ENCODE results near the gene KRTAP16-1. TPM values are rescaled to one million over a fixed set of nuclear protein-coding genes. Genes with fewer than 3 reads are reported as not detected.

The KRTAP16-1 gene
- total and polyA plus RNA-seq, 10 of the 15 experiments (the other 5 are each of a cell fraction or from before 2014, with no cell fraction given), result 0.23 TPM; not detected in 9

DNA sequence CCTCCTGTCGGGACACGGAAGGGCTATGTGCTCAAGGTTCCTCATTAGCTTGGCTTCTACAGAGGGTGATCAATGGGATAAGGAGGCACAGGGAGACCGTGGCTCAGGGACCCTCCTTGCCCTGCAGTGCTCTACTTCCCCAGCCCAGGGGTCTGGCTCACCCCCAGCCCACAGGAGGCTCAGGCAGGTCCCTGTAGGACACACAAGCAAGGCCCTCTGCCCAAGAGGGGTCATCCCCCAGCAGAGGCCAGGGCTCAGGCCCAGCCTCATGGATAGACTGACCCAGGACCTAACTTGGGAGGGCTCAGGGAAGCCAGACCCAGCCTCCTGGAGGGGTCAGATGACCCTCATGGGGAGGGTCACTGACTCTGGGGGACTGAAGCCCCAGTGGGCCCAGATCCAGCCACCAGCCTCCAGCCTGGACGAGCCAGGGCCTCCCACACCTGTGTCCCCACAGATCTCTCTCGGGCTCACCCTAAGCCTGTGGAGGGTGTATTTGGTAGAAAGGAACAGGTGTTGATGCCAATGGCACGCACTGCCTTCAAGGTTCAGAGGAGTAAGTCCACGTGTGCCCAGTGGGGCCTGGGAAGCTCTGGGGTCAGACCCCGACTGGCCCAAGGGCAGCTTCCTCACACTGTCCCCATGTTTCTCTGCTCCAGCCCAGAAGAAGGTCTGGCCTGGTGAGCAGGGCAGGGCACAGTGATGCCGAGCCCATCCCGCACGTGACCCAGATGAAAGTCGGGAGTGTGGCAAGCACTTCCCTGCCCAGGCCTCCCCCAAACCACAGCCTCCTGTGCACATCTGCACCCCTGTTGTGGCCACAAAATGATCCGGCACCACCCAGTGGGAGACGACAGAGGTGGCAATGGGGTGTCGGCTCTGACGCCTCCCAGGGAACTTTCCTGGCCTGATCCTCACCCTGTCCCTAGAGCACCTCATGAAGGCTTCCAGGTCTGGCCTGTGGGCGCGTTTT lies 17.4 kb upstream of the KRTAP16-1 start:
- POLR2A ChIA-PET, result no interaction called here
- SMC1A ChIA-PET (ENCODE audit: uncharacterized antibody, unreplicated experiment), result no interaction called here
- no peak overlapping the region for H3K27ac ChIP-seq (ENCODE audit: control insufficient read depth, insufficient read depth)
- DNase-seq (ENCODE audit: low read depth, low spot score) (no peak), ATAC-seq (no peak), FAIRE-seq (no peak)
- no peak overlapping the region for H3K9ac ChIP-seq (ENCODE audit: control insufficient read depth, insufficient read depth, low read length)
- H2AFZ ChIP-seq (ENCODE audit: control insufficient read depth, low read depth, low read length), result no peak overlapping the region
- no peaks in the 10 kb centered on the region for H3K4me1 ChIP-seq (ENCODE audit: control insufficient read depth, insufficient read depth, low read length)
- no peaks in the 10 kb centered on the region for H4K20me1 ChIP-seq (ENCODE audit: control insufficient read depth, insufficient read depth)
- 24% methylated on average over 14 of the region's 18 CpGs for WGBS (ENCODE audit: insufficient coverage, insufficient replicate concordance, low lambda C conversion rate, missing lambda C conversion rate)
- H3K4me2 ChIP-seq (ENCODE audit: control insufficient read depth, insufficient read depth), result no peak overlapping the region
- H3K9me3 ChIP-seq (replicated peaks; ENCODE audit: control insufficient read depth, insufficient read depth, low read length), result no peaks in the 10 kb centered on the region
- in situ Hi-C loops (cut with MboI), result no loop called here
- H3K27me3 ChIP-seq (replicated peaks in 1 of 2; ENCODE audit: control insufficient read depth in 2 of 2, insufficient read depth in 2 of 2, low read length in 1 of 2), result no peaks in the 10 kb centered on the region; a peak in 1 of 4 replicates
- CTCF ChIA-PET, result no interaction called here
- RAD21 ChIA-PET (ENCODE audit: unreplicated experiment), result no interaction called here
- BruUV-seq (replicated peaks), result no TSS peak
- intact Hi-C loops (cut with micrococcal nuclease; ENCODE audit: unreplicated experiment), result loop anchor here (10.0 kb wide), 1 partner anchor 702 kb away; no protein-coding TSS in a partner anchor
- TF ChIP-seq, protein P1, sequence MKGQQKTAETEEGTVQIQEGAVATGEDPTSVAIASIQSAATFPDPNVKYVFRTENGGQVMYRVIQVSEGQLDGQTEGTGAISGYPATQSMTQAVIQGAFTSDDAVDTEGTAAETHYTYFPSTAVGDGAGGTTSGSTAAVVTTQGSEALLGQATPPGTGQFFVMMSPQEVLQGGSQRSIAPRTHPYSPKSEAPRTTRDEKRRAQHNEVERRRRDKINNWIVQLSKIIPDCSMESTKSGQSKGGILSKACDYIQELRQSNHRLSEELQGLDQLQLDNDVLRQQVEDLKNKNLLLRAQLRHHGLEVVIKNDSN (IDR thresholded peaks at IDR 0.05; ENCODE audit: borderline replicate concordance, extremely low read length, insufficient read depth, low read depth, low read length), result no peak
- TF ChIP-seq STAT1 (conservative IDR thresholded peaks at IDR 0.05), result no peak
- no peaks in the 10 kb centered on the region for H3K79me2 ChIP-seq (ENCODE audit: control insufficient read depth, insufficient read depth, low read length)
- no peak overlapping the region for H3K4me3 ChIP-seq
- H3K36me3 ChIP-seq (ENCODE audit: control insufficient read depth in 2 of 2, insufficient read depth in 2 of 2, low read length in 1 of 2), result no peaks in the 10 kb centered on the region

DNA sequence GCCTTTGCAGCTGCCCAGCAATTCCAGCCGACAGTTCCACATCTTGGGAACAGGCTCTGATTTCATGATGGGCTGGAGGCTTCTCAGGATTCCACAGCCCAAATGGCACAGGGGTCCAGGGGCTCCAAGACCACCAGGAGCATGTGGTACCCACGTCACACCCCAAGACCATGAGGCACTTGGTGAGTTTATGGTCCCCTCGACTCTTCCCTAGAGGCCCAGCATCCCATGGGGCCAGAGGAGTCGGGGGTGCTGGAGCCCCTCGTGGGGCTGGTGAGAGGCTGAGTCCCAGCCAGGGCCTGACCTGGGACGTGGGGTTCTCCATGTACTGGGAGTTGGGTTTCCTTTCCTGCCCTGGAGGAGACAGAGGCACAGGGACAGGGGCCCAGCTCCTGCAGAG lies 16.5 kb upstream of the KRTAP16-1 start:
- Histone ChIP-seq H4K20me1 (ENCODE audit: control insufficient read depth, insufficient read depth) (no peaks in the 10 kb centered on the region), H3K9ac (ENCODE audit: control insufficient read depth, insufficient read depth, low read length) (no peak overlapping the region), H2AFZ (ENCODE audit: control insufficient read depth, low read depth, low read length) (no peak overlapping the region), H3K27ac (ENCODE audit: control insufficient read depth, insufficient read depth) (no peak overlapping the region), H3K27me3 (replicated peaks in 1 of 2; ENCODE audit: control insufficient read depth in 2 of 2, insufficient read depth in 2 of 2, low read length in 1 of 2) (no peaks in the 10 kb centered on the region; a peak in 1 of 4 replicates), H3K4me2 (ENCODE audit: control insufficient read depth, insufficient read depth) (no peak overlapping the region), H3K79me2 (ENCODE audit: control insufficient read depth, insufficient read depth, low read length) (no peaks in the 10 kb centered on the region), H3K9me3 (replicated peaks; ENCODE audit: control insufficient read depth, insufficient read depth, low read length) (no peaks in the 10 kb centered on the region; the same call in 2 of the 3 replicates), H3K4me3 (no peak overlapping the region), H3K36me3 (ENCODE audit: control insufficient read depth in 2 of 2, insufficient read depth in 2 of 2, low read length in 1 of 2) (no peaks in the 10 kb centered on the region), H3K4me1 (ENCODE audit: control insufficient read depth, insufficient read depth, low read length) (no peaks in the 10 kb centered on the region)
- ATAC-seq (no peak), FAIRE-seq (no peak), DNase-seq (ENCODE audit: low read depth, low spot score) (no peak)
- RAD21 ChIA-PET (ENCODE audit: unreplicated experiment), result no interaction called here
- intact Hi-C loops (cut with micrococcal nuclease; ENCODE audit: unreplicated experiment), result loop anchor here (10.0 kb wide), 1 partner anchor 701 kb away; no protein-coding TSS in a partner anchor
- SMC1A ChIA-PET (ENCODE audit: uncharacterized antibody, unreplicated experiment), result no interaction called here
- 13% methylated on average over 6 of the region's 6 CpGs for WGBS (ENCODE audit: insufficient coverage, insufficient replicate concordance, low lambda C conversion rate, missing lambda C conversion rate)
- CTCF ChIA-PET, result no interaction called here
- POLR2A ChIA-PET, result no interaction called here
- BruUV-seq (replicated peaks), result no TSS peak
- in situ Hi-C loops (cut with MboI), result no loop called here
- TF ChIP-seq, protein P2, sequence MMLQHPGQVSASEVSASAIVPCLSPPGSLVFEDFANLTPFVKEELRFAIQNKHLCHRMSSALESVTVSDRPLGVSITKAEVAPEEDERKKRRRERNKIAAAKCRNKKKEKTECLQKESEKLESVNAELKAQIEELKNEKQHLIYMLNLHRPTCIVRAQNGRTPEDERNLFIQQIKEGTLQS (IDR thresholded peaks at IDR 0.05; ENCODE audit: borderline replicate concordance, extremely low read depth, low read depth, low read length), result no peak
- no peak for TF ChIP-seq RFX5 (IDR thresholded peaks at IDR 0.05; ENCODE audit: low read depth, low read length)
- TF ChIP-seq NR2F1 (conservative IDR thresholded peaks at IDR 0.05), result no peak
- TF ChIP-seq, protein P3, sequence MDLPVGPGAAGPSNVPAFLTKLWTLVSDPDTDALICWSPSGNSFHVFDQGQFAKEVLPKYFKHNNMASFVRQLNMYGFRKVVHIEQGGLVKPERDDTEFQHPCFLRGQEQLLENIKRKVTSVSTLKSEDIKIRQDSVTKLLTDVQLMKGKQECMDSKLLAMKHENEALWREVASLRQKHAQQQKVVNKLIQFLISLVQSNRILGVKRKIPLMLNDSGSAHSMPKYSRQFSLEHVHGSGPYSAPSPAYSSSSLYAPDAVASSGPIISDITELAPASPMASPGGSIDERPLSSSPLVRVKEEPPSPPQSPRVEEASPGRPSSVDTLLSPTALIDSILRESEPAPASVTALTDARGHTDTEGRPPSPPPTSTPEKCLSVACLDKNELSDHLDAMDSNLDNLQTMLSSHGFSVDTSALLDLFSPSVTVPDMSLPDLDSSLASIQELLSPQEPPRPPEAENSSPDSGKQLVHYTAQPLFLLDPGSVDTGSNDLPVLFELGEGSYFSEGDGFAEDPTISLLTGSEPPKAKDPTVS (IDR thresholded peaks at IDR 0.05; ENCODE audit: low read depth, low read length), result no peak
- TF ChIP-seq CHD4 (IDR thresholded peaks at IDR 0.05), result no peak
- TF ChIP-seq NRF1 (conservative IDR thresholded peaks at IDR 0.05; ENCODE audit: low read depth, low read length), result no peak
- TF ChIP-seq CBX5 (IDR thresholded peaks at IDR 0.05; ENCODE audit: low read depth), result no peak
- TF ChIP-seq WRNIP1 (IDR thresholded peaks at IDR 0.05; ENCODE audit: borderline replicate concordance, low read depth, low read length), result no peak
- no peak for TF ChIP-seq JUND (IDR thresholded peaks at IDR 0.05; ENCODE audit: low read depth, low read length)
- TF ChIP-seq SMARCA5 (IDR thresholded peaks at IDR 0.05), result no peak
- no peak for TF ChIP-seq SP1 (IDR thresholded peaks at IDR 0.05; ENCODE audit: low read depth, low read length)
